Esophagus squamous epithelium (tissue), 5 donors: Measurements from ENCODE around the gene TMEM163. TPM values are rescaled to one million over a fixed set of nuclear protein-coding genes. Genes with fewer than 3 reads are reported as not detected.
"Not testable (repeated sequence)": the region's sequence is repeated elsewhere in the genome, so short reads cannot be mapped to it uniquely, and the experiment has no call there.

Experiments
- DNase-seq: peaks from one replicate; lab custom pipeline; 2025; lab: John Stamatoyannopoulos, UW
- H3K27ac ChIP-seq, 4 donors: fragments of 200-600 bp; sonication (generic); one replicate each; pipeline ENCODE4 v1.5.1; 2016 to 2019; ENCODE audit warnings: mild to moderate bottlenecking in 1 of 4
- H3K27me3 ChIP-seq, 4 donors: fragments of 200-600 bp; sonication (generic); 1 replicate in 3 of 4; 2 replicates in 1 of 4; pipeline versions ENCODE4 v1.5.1 to v1.6.0; 2017 to 2021; ENCODE audit warnings: antibody characterized with exemption in 1 of 4
- H3K36me3 ChIP-seq, 3 donors: fragments of 200-600 bp; sonication (generic); one replicate each; pipeline ENCODE4 v1.5.1; 2016 to 2019
- H3K4me1 ChIP-seq, 3 donors: fragments of 200-600 bp; sonication (generic); one replicate each; pipeline ENCODE4 v1.5.1; 2017 to 2019
- H3K4me3 ChIP-seq, 4 donors: fragments of 200-600 bp; sonication (generic); 1 replicate in 3 of 4; 2 replicates in 1 of 4; pipeline ENCODE4 v1.5.1; 2016 to 2019; ENCODE audit warnings: mild to moderate bottlenecking in 2 of 4, moderate library complexity in 1 of 4
- H3K9me3 ChIP-seq, 3 donors: fragments of 200-600 bp; sonication (generic); one replicate each; pipeline ENCODE4 v1.5.1; 2016 to 2019
- CTCF ChIP-seq, 6 experiments: fragments of 450-650 bp in 4 of 6; fragments of 200-600 bp in 2 of 6; sonication (generic) in 2 of 6; IDR thresholded peaks; one replicate each; pipeline ENCODE4 v1.5.1; 2016 to 2019; ENCODE audit warnings: antibody characterized with exemption in 6 of 6, mild to moderate bottlenecking in 4 of 6, moderate library complexity in 4 of 6
- POLR2A ChIP-seq, 4 donors: fragments of 450-650 bp; IDR thresholded peaks; one replicate each; pipeline ENCODE4 v1.6.1; 2017; ENCODE audit warnings: antibody characterized with exemption in 4 of 4, mild to moderate bottlenecking in 4 of 4, moderate library complexity in 3 of 4
- WGBS, 2 donors: methylation state at CpG; one replicate each; pipeline ENCODE4 v1.1.5; 2018; 5-methylcytosine and 5-hydroxymethylcytosine counted together
- intact Hi-C: fragments of 100-400 bp; cut with DNase I; formaldehyde crosslinking; loops from one replicate; pipeline ENCODE4 v1.15.0; 2022
- total RNA-seq, 4 donors: library from RNA; depleted of rRNA; stranded (reverse); fragments of >200 nt; gene quantifications; one replicate each; pipeline ENCODE4 v1.1.0, GENCODE V29; 2016
- donor health status: DM: yes; HTN: yes; CAD: no.

TMEM163 gene
- total RNA-seq, 4 donors from 2014 or later: 0.09 to 0.19 (median 0.12) TPM; not detected in 1

- Histone ChIP-seq H3K27ac (no peak overlapping the region), H3K36me3 (no peaks in the 10 kb centered on the region), H3K27me3 (no peaks in the 10 kb centered on the region), H3K9me3 (no peaks in the 10 kb centered on the region), H3K4me1 (no peaks in the 10 kb centered on the region), H3K4me3 (no peak overlapping the region)
- DNase-seq: no peak
- TF ChIP-seq POLR2A (IDR thresholded peaks at IDR 0.05): no peak
- no peak for TF ChIP-seq CTCF (IDR thresholded peaks at IDR 0.05)
- 63 to 66% methylated on average over 9 of the region's 9 CpGs for WGBS, 2 donors
- intact Hi-C loops: no loop called here
Observed at GRCh38 chr2:134572314-134573084, 146.3 kb downstream of the TMEM163 start.

- H3K4me3 ChIP-seq: no peak overlapping the region
- 58 to 70% methylated on average over 3 of the region's 3 CpGs for WGBS, 2 donors
Observed at GRCh38 chr2:134570676-134571075, 148.1 kb downstream of the TMEM163 start.

GRCh38 chr2:134568413-134568812 lies 150.4 kb downstream of the TMEM163 start:
- TF ChIP-seq POLR2A (IDR thresholded peaks at IDR 0.05): no peak
- Histone ChIP-seq H3K9me3 (no peaks in the 10 kb centered on the region), H3K27me3 (no peaks in the 10 kb centered on the region), H3K4me3 (no peak overlapping the region), H3K36me3 (no peaks in the 10 kb centered on the region), H3K4me1 (no peaks in the 10 kb centered on the region), H3K27ac (no peak overlapping the region)
- intact Hi-C loops: no loop called here
- WGBS, 2 donors: 96 to 100% methylated on average over 2 of the region's 2 CpGs
- no peak for DNase-seq

More at GRCh38 chr2:134570676-134571075, 148.1 kb downstream of the TMEM163 start:
- H3K4me1 ChIP-seq: no peaks in the 10 kb centered on the region
- H3K27ac ChIP-seq: no peak overlapping the region
- H3K9me3 ChIP-seq: no peaks in the 10 kb centered on the region
- H3K27me3 ChIP-seq: no peaks in the 10 kb centered on the region
- intact Hi-C loops: no loop called here
- no peak for DNase-seq
- no peaks in the 10 kb centered on the region for H3K36me3 ChIP-seq
- TF ChIP-seq POLR2A (IDR thresholded peaks at IDR 0.05) (no peak), CTCF (IDR thresholded peaks at IDR 0.05) (no peak)

- Histone ChIP-seq H3K4me3 (no peak overlapping the region), H3K27me3 (no peaks in the 10 kb centered on the region), H3K4me1 (no peaks in the 10 kb centered on the region), H3K36me3 (no peaks in the 10 kb centered on the region), H3K9me3 (no peaks in the 10 kb centered on the region), H3K27ac (no peak overlapping the region)
- no peak for DNase-seq
- intact Hi-C loops: no loop called here
- no peak for TF ChIP-seq CTCF (IDR thresholded peaks at IDR 0.05)
- whole genome bisulfite sequencing, 2 donors: 76 to 94% methylated on average over 1 of the region's 1 CpG
Observed at GRCh38 chr2:134567666-134568065, 151.1 kb downstream of the TMEM163 start.

GRCh38 chr2:134564955-134565354 lies 153.8 kb downstream of the TMEM163 start:
- H3K27me3 ChIP-seq, DNase-seq, H3K36me3 ChIP-seq, intact Hi-C loops, H3K4me1 ChIP-seq, H3K4me3 ChIP-seq, H3K27ac ChIP-seq, H3K9me3 ChIP-seq: not testable (repeated sequence)
- WGBS, 2 donors: 70% methylated on average over 5 of the region's 5 CpGs

GRCh38 chr2:134564549-134564948 lies 154.3 kb downstream of the TMEM163 start:
- H3K27me3 ChIP-seq: no peaks in the 10 kb centered on the region
- H3K4me3 ChIP-seq: no peak overlapping the region
- H3K9me3 ChIP-seq: no peaks in the 10 kb centered on the region
- no peaks in the 10 kb centered on the region for H3K4me1 ChIP-seq
- no peak for DNase-seq
- intact Hi-C loops: no loop called here
- no peaks in the 10 kb centered on the region for H3K36me3 ChIP-seq
- TF ChIP-seq CTCF (IDR thresholded peaks at IDR 0.05): no peak
- no peak for TF ChIP-seq POLR2A (IDR thresholded peaks at IDR 0.05)
- no peak overlapping the region for H3K27ac ChIP-seq
- 40 to 47% methylated on average over 3 of the region's 3 CpGs for WGBS, 2 donors
